ENCODE results near the gene STT3B. TPM values are rescaled to one million over a fixed set of nuclear protein-coding genes. Genes with fewer than 3 reads are reported as not detected.

STT3B gene
- total RNA-seq, 1 experiment from 2014 or later = 202 TPM

- no peaks in the 10 kb centered on the region for H3K36me3 Mint-ChIP-seq (ENCODE audit: insufficient read depth, unreplicated experiment)
- H3K9me3 Mint-ChIP-seq (ENCODE audit: low read depth, unreplicated experiment) = no peaks in the 10 kb centered on the region
- H3K27me3 Mint-ChIP-seq (ENCODE audit: unreplicated experiment) = no peaks in the 10 kb centered on the region
- intact Hi-C loops (cut with micrococcal nuclease; ENCODE audit: unreplicated experiment) = no loop called here
- no peak overlapping the region for H3K4me3 Mint-ChIP-seq (ENCODE audit: low read depth, unreplicated experiment)
- no peak overlapping the region for H3K27ac Mint-ChIP-seq (ENCODE audit: unreplicated experiment)
- CTCF ChIA-PET = no interaction called here
- H3K4me1 Mint-ChIP-seq (ENCODE audit: low read depth, unreplicated experiment) = peaks cover 51% of the 10 kb centered on the region
- TF ChIP-seq, protein P1, sequence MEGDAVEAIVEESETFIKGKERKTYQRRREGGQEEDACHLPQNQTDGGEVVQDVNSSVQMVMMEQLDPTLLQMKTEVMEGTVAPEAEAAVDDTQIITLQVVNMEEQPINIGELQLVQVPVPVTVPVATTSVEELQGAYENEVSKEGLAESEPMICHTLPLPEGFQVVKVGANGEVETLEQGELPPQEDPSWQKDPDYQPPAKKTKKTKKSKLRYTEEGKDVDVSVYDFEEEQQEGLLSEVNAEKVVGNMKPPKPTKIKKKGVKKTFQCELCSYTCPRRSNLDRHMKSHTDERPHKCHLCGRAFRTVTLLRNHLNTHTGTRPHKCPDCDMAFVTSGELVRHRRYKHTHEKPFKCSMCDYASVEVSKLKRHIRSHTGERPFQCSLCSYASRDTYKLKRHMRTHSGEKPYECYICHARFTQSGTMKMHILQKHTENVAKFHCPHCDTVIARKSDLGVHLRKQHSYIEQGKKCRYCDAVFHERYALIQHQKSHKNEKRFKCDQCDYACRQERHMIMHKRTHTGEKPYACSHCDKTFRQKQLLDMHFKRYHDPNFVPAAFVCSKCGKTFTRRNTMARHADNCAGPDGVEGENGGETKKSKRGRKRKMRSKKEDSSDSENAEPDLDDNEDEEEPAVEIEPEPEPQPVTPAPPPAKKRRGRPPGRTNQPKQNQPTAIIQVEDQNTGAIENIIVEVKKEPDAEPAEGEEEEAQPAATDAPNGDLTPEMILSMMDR (IDR thresholded peaks at IDR 0.05; ENCODE audit: unreplicated experiment) = no peak
- no peak for DNase-seq
- no TSS peak for BruUV-seq (replicated peaks)
These were observed 22.5 kb downstream of the STT3B start for GRCh38 chr3:31555204-31555603.

DNA sequence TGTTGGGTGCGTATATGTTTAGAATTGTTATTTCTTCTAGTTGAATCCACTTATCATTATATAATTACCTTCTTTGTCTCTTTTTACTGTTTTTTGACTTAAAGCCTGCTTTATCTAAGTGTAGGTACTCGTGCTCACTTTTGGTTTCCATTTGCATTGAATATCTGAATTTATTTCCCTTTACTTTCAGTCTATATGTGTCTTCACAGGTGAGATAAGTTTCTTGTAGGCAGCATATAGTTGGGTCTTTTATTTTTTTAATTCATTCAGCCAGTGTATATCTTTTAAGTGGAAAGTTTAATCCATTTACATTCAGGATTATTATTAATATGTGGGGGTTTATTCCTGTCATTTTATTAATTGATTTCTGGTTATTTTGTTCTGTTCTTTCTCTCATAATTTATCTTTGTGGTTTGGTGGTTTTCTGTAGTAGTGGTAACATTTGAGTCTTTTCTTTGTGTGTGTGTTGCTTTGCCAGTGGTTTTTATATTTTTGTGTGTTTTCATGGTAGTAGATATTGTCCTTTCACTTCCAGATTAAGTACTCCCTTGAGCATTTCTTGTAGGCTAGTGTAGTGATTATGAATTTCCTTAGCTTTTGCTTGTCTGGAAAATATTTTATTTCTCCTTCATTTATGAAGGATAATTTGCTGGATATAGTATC, 27.3 kb downstream of the STT3B start:
- CTCF ChIA-PET = no interaction called here
- DNase-seq = no peak
- Mint-ChIP-seq H3K27me3 (ENCODE audit: unreplicated experiment) (no peaks in the 10 kb centered on the region), H3K9me3 (ENCODE audit: low read depth, unreplicated experiment) (no peaks in the 10 kb centered on the region), H3K4me3 (ENCODE audit: low read depth, unreplicated experiment) (no peak overlapping the region), H3K27ac (ENCODE audit: unreplicated experiment) (peak overlapping the region; percentile 12), H3K36me3 (ENCODE audit: insufficient read depth, unreplicated experiment) (no peaks in the 10 kb centered on the region), H3K4me1 (ENCODE audit: low read depth, unreplicated experiment) (peaks cover 63% of the 10 kb centered on the region)
- TF ChIP-seq, protein P1 (IDR thresholded peaks at IDR 0.05; ENCODE audit: unreplicated experiment) = no peak
- intact Hi-C loops (cut with micrococcal nuclease; ENCODE audit: unreplicated experiment) = no loop called here
- BruUV-seq (replicated peaks) = no TSS peak

DNA sequence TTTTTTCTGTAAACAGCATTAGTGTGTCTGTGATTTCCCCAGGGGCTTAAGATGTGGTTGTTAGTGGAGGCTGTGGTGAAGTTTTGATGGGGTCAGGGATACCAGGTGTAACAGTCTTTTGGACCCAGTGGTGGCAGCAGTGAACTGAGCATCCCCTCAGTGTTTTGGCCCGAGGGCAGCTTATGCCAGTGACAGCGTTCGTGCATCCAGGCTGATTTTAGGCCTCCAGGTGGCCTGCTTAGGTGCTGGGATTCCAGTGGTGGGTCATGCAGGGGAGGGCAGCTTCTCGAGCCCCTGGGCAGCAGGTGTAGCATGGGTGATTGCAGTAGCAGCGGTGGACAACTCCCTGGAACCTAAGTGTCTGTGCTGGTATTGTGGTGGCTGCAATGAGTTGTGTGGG, 29.2 kb downstream of the STT3B start:
- H3K4me3 Mint-ChIP-seq (ENCODE audit: low read depth, unreplicated experiment) = no peak overlapping the region
- intact Hi-C loops (cut with micrococcal nuclease; ENCODE audit: unreplicated experiment) = no loop called here
- DNase-seq = no peak
- H3K27me3 Mint-ChIP-seq (ENCODE audit: unreplicated experiment) = no peaks in the 10 kb centered on the region
- peaks cover 70% of the 10 kb centered on the region for H3K4me1 Mint-ChIP-seq (ENCODE audit: low read depth, unreplicated experiment)
- CTCF ChIA-PET = no interaction called here
- TF ChIP-seq, protein P1 (IDR thresholded peaks at IDR 0.05; ENCODE audit: unreplicated experiment) = no peak
- no TSS peak for BruUV-seq (replicated peaks)
- no peak overlapping the region for H3K27ac Mint-ChIP-seq (ENCODE audit: unreplicated experiment)
- H3K36me3 Mint-ChIP-seq (ENCODE audit: insufficient read depth, unreplicated experiment) = no peaks in the 10 kb centered on the region
- H3K9me3 Mint-ChIP-seq (ENCODE audit: low read depth, unreplicated experiment) = no peaks in the 10 kb centered on the region

GRCh38 chr3:31562525-31562924, 29.8 kb downstream of the STT3B start:
- CTCF ChIA-PET = interaction anchor here (0.5 kb wide), 1 partner anchor 747 kb away, joined by 3 read pairs; no protein-coding TSS in a partner anchor
- no TSS peak for BruUV-seq (replicated peaks)
- TF ChIP-seq, protein P1 (IDR thresholded peaks at IDR 0.05; ENCODE audit: unreplicated experiment) = no peak
- Mint-ChIP-seq H3K27ac (ENCODE audit: unreplicated experiment) (no peak overlapping the region), H3K4me3 (ENCODE audit: low read depth, unreplicated experiment) (no peak overlapping the region), H3K9me3 (ENCODE audit: low read depth, unreplicated experiment) (no peaks in the 10 kb centered on the region), H3K27me3 (ENCODE audit: unreplicated experiment) (no peaks in the 10 kb centered on the region), H3K36me3 (ENCODE audit: insufficient read depth, unreplicated experiment) (no peaks in the 10 kb centered on the region), H3K4me1 (ENCODE audit: low read depth, unreplicated experiment) (peaks cover 76% of the 10 kb centered on the region)
- intact Hi-C loops (cut with micrococcal nuclease; ENCODE audit: unreplicated experiment) = no loop called here
- peak; percentile 64 for DNase-seq

Data from Calu3 (cell line).